HG03196 (cell line): ENCODE data around the gene PYCARD.
"Not testable (repeated sequence)": the region's sequence is repeated elsewhere in the genome, so short reads cannot be mapped to it uniquely, and the experiment has no call there.

ENCODE experiments used
- ATAC-seq: cut with Tn5 transposase; IDR thresholded peaks from one replicate; pipeline ENCODE4 v1.9.1; 2021; ENCODE audit not compliant: unreplicated experiment

Gene PYCARD

DNA sequence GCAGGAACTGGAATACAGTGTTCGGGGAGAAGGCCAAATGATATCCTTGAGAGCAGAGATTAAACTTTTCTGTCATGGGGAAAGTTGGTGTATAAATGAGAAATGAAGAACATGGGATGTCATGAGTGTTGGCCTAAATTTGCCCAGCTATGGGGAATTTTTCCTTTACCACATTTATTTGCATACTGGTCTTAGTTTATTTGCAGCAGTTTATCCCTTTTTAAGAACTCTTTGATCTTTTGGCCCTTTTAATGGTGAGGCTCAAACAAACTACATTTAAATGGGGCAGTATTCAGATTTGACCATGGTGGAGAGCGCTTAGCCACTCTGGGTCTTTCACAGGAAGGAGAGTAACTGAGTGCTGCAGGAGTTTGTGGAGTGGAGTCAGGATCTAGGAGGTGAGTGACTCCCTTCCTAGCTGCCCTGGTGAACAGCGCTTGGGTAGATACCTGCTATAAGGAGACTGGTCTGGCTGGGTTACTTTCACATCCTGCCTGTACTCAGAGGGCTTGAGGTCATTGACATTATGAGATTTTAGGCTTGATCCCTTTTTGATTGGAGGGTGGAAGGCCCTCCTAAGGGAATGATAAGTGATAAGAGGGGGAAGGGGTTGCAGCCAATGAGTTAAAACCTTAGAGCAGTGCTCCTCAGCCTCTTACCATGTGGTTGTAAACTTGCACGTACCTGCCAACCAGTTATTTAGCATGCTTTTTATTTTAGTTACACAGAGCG lies 10.7 kb downstream of the PYCARD start:
- no peak for ATAC-seq

DNA sequence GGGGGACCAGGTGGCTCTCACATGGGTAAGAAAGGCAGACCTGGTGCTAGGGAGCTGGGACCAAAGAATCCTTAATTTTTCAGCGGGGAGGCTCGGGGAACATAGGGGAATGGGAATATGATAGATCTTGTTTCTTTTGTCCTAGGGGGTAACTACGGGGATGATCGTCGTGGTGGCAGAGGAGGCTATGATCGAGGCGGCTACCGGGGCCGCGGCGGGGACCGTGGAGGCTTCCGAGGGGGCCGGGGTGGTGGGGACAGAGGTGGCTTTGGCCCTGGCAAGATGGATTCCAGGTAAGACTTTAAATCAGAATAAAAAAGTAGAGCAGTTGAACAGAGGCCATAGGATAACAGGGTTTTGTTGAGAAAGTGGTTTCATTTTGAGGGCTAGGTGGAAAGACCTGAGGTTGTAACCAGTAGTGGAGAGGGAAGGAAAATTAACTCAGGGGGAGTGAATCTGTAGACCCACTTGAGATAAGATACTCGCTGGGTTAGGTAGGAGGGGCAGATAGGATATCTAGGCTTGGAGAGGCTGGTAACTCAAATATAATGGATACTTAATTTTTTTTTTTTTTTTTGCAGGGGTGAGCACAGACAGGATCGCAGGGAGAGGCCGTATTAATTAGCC lies 11.6 kb downstream of the PYCARD start:
- ATAC-seq, result no peak

DNA sequence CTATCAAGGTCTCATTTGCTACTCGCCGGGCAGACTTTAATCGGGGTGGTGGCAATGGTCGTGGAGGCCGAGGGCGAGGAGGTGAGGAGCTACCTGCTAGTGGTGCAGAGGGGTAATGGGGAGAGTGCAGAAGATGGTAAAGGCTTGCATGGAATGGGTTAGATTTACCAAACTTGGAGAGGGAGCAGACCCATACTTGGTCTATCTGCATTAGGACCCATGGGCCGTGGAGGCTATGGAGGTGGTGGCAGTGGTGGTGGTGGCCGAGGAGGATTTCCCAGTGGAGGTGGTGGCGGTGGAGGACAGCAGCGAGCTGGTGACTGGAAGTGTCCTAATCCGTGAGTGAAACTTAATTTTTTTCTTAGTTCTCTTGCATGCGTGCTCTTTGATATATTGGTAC lies 12.5 kb downstream of the PYCARD start:
- no peak for ATAC-seq

DNA sequence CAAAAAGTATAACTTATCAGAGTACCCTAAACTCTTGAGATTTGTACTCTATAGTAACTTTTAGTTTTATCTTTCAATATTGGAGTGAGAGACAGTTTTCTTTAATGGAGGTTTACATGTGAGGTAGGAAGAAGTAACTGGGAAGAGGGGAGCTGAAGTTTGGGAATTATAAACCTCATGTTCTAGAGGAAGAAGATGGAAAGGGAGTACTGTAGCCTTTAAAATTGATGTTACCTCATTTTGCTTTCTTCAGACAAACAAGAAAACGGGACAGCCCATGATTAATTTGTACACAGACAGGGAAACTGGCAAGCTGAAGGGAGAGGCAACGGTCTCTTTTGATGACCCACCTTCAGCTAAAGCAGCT lies 13.2 kb downstream of the PYCARD start:
- ATAC-seq, result no peak

DNA sequence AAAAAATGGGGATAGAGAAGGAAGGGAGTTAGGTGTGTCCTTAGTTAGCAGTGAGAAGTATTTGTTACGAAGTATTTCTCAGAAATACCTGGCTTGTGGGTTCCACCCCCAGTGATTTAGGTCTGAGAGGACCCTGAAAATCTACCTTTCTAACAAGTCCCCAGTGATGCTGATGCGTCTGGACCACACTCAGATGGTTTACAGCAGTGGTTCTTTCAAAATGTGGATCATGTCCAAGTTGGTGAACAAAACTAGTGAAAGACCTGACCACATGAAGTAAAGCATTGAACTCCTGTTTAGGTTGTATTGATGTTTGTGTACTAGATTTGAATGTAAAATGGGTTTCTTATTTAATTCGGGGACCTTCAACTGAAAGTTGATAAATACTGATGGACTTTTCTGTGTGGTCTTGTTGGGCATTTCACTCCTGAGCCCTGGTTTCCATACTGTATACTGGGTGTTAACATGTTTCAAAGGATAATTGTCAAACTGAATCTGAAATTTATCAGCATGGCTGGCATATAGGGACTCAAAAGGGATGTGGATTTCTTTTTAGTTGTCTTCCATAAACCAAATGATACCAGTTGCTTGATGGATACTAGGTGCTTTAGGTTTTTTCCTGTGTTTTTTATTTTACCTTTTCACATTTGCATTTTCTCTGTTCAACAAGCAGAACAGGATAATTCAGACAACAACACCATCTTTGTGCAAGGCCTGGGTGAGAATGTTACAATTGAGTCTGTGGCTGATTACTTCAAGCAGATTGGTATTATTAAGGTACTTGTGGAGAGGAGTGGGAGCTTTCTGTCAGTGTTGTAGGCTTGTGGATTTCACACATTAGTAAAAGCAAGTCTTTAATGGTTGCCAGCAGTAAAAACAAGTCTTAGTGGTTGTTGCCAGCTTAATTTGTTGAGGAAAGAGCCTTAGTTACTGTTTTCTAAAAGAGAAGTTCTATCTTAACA lies 13.8 kb downstream of the PYCARD start:
- ATAC-seq, result no peak

DNA sequence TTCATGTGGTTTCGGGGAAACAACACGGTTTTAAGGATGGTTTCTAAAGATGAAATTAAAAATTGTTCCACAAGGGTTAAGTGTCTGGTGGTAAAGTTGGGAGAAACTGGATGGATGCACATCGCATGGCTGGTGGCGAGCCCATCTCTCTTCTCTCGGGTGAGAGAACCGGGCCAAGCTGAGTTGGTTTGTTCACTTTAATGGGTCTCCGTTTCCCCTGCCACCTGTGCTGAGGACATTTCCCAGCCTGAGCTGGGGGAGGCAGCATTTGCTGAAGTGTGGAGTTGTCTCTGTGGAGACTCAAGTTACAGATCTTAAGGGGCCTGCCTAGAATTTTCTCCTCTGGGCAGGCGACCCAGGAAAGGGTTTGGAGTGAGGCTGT lies 14.8 kb downstream of the PYCARD start:
- no peak for ATAC-seq

DNA sequence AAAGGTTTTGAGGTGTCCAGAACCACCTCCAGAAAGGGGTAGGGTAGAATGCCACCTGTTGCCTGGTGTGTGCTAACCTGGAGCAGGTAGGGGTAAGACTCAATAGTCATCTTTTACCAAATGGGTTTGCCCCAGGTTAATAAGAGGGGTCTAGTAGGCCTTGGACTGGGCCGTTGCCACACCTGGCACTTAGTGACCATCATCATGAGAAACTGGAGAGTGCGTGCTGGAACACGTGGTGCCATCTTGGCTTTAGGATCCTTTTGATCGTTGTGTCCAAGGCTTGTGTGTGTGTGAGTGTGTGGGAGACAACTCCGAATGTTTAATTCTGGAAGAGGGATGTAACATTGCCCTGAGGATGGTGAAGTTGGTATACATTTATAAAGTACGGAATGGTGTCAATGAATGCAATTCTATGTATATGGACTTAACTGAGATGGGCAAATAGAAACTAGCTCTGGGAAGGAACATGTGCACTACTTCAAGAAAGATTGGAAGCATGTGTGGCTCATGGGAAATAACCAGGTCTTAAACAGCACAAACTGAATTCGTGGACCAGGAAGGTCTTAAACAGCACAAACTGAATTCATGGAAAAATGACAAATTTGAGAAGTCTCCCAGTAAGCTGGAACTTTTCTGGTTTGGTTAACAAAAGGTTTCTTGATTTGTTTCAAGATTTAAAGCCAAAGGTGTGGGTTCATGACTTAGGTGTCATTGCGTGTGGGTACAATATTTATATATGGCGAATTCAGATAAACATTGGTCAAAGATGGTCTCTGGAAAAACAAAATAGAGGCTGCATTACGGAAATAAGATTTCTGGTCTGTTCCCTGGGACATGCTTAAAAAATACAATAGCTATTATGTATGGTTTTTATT lies 15.4 kb downstream of the PYCARD start:
- no peak for ATAC-seq

DNA sequence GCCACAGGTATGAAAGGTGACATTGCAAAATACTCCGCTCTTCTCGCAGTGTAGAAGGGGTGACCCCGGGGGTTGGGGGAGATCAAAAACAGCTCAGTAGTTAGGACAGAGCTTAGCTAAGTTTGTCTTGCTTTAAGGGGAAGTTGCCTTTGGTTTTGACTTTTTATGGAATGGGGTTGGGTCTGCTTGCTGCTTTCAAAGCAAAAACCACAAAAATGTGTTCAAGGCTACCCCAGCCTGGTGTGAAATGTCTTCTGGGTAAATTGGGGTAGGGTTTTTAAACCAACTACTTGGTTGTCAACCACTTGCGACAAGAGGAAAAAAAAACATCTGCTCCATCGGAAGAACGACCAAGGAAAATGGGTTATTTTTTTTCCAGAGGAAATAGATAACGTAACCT lies 16.4 kb downstream of the PYCARD start:
- no peak for ATAC-seq

DNA sequence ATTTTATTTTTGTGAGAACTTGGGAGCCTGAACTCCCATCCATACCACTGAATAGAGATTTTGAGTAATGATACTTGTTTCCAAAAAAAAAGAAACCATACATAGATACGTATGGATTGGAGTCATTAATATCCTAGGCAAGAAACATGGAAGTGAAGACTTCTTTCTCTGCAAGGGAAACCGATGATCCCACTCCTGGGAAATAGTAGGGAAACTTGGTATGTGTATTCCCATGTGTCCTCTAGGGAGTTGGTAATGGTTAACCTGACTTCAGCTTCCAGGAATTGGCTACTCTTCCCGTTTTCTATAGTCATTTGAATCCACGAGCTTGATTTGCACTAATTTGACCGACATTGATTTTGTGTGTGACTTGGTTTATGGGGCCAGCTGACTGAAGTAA lies 17.2 kb downstream of the PYCARD start:
- no peak for ATAC-seq

DNA sequence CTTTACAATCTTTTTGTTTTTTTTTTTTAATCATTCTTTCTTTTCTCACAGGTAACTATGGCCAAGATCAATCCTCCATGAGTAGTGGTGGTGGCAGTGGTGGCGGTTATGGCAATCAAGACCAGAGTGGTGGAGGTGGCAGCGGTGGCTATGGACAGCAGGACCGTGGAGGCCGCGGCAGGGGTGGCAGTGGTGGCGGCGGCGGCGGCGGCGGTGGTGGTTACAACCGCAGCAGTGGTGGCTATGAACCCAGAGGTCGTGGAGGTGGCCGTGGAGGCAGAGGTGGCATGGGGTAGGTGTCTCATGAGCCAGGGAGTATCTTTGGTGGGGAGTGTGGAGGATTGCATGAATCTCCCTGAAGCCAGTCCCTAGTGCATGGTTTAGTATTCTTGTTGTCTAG lies 17.7 kb downstream of the PYCARD start:
- ATAC-seq, result no peak

DNA sequence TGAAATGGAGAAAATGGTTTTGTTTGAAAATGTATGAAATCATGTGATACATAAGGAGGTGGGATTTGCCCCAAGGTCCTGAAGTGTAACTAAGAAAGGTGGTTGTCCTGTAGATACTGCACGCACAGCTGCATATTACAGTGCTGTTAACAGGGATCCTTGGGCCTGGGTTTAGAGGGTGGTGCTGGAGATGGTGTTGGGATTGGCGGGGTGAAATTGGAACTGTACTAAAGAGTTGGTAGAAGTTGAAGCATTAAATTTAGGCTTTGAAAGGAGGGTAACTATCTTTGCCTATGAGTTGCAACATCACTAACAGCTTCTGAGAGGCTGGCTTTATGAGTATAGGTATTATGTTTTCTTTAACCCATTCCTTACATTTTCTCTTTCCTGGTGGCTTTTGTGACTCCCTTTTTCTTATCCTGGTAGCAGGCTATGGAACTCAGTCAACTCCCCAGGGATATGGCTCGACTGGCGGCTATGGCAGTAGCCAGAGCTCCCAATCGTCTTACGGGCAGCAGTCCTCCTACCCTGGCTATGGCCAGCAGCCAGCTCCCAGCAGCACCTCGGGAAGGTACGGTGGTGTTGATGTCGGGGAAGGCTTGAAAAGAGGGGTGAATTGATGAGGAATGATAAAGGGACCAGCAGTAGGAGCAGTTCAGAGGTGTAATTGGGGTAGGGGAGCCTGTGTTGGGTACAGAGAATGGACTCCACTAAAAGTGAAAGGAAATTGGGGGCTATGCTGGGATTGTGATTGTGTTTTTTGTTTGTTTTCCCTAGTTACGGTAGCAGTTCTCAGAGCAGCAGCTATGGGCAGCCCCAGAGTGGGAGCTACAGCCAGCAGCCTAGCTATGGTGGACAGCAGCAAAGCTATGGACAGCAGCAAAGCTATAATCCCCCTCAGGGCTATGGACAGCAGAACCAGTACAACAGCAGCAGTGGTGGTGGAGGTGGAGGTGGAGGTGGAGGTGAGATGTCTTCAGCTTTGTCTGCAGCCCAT lies 18.8 kb downstream of the PYCARD start:
- no peak for ATAC-seq

DNA sequence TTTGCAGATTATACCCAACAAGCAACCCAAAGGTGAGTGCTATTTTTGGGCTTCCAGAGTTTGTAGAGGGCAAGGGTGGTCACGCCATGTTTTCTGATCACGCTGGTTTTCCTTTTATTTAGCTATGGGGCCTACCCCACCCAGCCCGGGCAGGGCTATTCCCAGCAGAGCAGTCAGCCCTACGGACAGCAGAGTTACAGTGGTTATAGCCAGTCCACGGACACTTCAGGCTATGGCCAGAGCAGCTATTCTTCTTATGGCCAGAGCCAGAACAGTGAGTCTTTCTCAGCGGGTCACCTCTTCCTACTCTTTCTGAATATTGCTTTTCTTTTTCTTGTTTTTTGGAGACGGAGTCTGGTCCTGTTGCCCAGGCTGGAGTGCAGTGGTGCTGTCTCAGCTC lies 20.2 kb downstream of the PYCARD start:
- ATAC-seq, result no peak

DNA sequence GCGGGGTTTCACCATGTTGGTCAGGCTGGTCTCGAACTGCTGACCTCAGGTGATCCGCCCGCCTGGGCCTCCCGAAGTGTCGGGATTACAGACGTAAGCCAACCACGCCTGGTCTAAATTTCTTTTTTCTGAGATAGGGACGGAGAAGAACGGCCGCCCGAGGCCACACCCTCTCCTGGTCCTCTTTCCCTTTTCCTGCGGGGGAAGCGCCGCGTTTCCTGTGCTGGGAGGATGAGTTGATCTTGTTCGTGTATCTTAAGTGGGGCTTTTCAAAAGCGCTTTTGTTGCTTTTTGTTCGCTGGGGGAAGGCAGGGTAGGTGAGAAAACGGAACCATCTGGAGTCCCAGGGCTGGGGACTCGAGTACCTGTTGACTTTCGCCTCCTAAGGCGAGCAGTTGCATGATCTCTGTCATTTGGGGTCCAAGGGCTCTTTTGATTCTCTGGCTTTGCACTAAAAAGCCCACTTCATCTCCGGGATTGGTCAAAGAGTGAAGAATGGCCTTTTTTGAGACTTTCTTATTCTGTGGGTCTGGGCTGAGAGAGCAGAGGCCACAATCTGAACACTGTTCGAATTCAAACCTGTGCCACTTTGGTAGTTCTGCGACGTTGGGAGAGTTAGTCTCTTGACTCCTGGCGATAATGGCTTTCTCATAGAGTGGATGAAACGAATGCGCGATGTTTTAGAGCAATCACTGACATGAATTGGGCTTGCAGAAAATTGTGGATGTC lies 21.3 kb downstream of the PYCARD start:
- no peak for ATAC-seq

DNA sequence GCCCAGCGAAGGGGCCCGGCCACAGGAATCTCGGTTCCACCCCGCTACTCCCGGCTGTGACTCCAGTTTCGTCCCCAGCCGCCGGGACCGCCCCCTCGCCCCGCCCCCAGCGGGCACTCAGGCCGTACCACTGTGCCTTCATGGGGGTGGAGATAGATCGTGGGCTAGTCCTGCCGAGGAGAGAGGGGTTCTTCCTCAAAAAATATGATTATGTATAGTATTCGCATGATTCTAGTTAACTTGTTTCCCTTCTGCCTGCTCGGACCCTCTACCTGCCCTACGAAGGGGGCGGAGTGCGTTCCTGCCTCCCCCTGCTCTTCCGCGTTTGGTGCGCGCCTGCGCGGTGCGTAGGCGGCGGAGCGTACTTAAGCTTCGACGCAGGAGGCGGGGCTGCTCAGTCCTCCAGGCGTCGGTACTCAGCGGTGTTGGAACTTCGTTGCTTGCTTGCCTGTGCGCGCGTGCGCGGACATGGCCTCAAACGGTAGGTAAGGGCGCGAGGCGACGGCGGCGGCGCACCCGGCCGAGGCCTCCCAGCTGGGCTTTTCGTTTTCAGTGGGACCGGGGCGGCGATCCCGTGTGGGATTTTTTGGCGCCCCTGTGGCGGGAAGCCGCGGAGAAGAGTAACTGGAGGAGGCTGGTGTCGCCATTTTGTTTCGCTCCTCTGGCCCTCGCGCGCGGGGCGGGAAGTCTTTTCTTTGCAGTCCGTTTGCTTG lies 22.7 kb downstream of the PYCARD start, which contains the start of gene FUS:
TSS of gene FUS (plus strand) at position 393 of the 713 bp plus-strand sequence. CDS start at position 469, 76 bp downstream.
- ATAC-seq, result peak; percentile 56

DNA sequence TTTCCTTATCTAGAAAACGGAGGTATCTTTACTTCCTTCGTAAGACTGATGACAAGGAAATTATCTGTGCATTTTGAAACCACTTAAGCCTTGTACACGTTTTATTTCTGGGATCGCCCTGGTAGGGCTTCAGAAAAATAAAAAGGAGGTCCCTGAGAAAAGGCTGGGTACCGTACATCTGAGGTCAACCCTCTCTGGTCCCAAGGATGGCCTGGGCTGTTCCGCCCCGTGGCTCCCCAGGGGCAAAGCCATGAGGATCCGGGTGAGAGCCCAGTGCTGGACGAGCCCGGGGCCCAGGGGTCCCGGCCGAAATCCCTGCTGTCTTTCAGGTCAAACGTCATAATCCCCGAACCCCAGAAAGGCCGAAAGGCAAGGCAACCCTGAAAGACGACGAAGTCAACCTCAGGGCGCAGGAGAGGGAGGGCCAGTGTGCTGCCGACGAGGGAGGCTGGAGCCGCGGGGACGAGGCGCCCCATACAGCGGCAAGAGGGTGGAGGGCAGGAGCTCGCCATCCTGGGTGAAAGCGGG lies 23.3 kb downstream of the PYCARD start:
- no peak for ATAC-seq

DNA sequence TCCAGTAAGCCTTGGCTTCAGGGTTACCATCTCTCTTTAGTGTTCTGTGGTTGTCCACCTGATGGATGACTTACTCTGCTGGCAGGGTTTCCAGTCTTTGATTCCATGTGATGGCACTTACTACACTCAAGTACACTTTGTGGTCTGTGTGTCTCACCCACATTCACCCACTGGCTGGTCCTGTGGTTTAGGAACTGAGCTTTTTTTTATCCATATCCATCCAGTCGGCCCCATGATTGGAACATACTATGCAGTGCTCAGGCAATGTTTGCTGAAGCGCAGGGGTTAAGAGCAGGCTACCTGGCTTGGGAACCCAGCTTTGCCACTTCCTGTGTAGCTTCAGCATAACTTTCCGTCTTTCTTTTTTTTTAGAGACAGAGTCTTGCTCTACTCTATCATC lies 25.4 kb downstream of the PYCARD start:
- no peak for ATAC-seq

DNA sequence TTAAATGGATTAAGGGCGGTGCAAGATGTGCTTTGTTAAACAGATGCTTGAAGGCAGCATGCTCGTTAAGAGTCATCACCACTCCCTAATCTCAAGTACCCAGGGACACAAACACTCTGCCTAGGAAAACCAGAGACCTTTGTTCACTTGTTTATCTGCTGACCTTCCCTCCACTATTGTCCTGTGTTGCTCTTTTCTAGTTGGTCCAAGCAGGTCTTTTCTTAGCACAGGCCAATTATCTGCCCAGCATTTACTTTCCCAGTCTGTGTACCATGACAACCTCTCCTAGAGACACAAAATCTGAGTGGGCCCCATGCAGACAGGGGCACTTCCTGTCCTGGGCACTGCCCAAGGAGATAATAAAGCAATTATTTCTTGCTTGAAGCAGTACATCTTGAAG lies 32.5 kb downstream of the PYCARD start:
- not testable (repeated sequence) for ATAC-seq

DNA sequence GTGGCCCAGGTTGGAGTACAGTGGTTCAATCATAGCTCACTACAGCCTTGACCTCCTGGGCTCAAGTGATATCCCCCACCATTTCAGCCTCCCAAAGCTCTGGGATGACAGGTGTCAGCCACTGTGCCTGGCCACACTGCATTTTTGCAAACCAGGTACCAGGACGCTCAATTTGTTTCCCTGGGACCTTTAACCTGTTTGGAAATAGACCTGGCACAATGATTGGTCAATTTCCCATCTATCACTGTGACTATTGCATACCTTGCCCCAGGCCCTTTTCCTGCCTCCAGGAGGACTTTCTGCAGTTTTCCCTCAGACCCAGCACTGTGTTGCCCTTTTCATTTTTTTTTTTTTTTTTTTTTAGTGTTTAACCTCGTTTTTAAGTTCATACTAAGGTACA lies 33.7 kb downstream of the PYCARD start:
- no peak for ATAC-seq
